RWPE1 (cell line): ENCODE data around the gene NT5DC1.

ENCODE experiments used
- CTCF ChIA-PET: fragments of 350-600 bp; sonication (Branson Sonifier 250); formaldehyde crosslinking; extraction: SDS; loops from one replicate; lab custom pipeline; 2021; lab: Yijun Ruan, JAX
- POLR2A ChIA-PET: fragments of 400-600 bp; formaldehyde crosslinking; extraction: SDS; loops from one replicate; lab custom pipeline; 2020; ENCODE audit warnings: antibody characterized with exemption; ENCODE audit not compliant: low non-redundant PET; lab: Yijun Ruan, JAX
- DNase-seq: peaks from one replicate; pipeline ENCODE4 v3.0.0; 2012; ENCODE audit warnings: low spot score
- H3K27ac ChIP-seq: fragments of 450-650 bp; 2 replicates; pipeline ENCODE4 v1.5.1; 2017
- CTCF ChIP-seq: fragments of 450-650 bp; conservative IDR thresholded peaks from 2 replicates; pipeline ENCODE4 v1.5.1; 2017; ENCODE audit warnings: low read depth, mild to moderate bottlenecking

NT5DC1 gene

GRCh38 chr6:116256694-116257093, 156.0 kb downstream of the NT5DC1 start:
- ChIA-PET POLR2A (no interaction called here), CTCF (interaction anchor here (0.6 to 2.5 kb wide), 2 partner anchors 12 to 75 kb away, joined by 3 to 7 read pairs; no protein-coding TSS in a partner anchor)
- no peak for DNase-seq
- TF ChIP-seq CTCF, result no peak
- no peak overlapping the region for H3K27ac ChIP-seq

GRCh38 chr6:116258520-116258919, 157.9 kb downstream of the NT5DC1 start:
- POLR2A ChIA-PET, result no interaction called here
- CTCF ChIA-PET, result interaction anchor here (0.7 to 1.1 kb wide), 2 partner anchors 10 to 13 kb away, joined by 4 read pairs; no protein-coding TSS in a partner anchor

DNA sequence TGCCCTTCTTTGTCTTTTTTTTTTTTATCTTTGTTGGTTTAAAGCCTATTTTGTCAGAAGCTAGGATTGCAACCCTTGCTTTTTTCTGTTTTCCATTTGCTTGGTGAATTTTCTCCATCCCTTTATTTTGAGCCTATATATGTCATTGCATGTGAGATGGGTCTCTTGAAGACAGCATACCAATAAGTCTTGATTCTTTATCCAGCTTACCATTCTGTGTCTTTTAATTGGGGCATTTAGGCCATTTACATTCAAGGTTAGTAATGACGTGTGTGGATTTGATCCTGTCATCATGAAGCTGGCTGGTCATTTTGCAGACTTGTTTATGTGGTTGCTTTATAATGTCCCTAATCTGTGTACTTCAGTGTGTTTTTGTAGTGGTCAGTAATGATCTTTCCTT, 162.7 kb downstream of the NT5DC1 start:
- DNase-seq, result no peak
- POLR2A ChIA-PET, result no interaction called here
- no peak for TF ChIP-seq CTCF
- CTCF ChIA-PET, result no interaction called here
- H3K27ac ChIP-seq, result no peak overlapping the region

More at GRCh38 chr6:116258520-116258919, 157.9 kb downstream of the NT5DC1 start:
- no peak for DNase-seq
- no peak overlapping the region for H3K27ac ChIP-seq
- TF ChIP-seq CTCF, result no peak

DNA sequence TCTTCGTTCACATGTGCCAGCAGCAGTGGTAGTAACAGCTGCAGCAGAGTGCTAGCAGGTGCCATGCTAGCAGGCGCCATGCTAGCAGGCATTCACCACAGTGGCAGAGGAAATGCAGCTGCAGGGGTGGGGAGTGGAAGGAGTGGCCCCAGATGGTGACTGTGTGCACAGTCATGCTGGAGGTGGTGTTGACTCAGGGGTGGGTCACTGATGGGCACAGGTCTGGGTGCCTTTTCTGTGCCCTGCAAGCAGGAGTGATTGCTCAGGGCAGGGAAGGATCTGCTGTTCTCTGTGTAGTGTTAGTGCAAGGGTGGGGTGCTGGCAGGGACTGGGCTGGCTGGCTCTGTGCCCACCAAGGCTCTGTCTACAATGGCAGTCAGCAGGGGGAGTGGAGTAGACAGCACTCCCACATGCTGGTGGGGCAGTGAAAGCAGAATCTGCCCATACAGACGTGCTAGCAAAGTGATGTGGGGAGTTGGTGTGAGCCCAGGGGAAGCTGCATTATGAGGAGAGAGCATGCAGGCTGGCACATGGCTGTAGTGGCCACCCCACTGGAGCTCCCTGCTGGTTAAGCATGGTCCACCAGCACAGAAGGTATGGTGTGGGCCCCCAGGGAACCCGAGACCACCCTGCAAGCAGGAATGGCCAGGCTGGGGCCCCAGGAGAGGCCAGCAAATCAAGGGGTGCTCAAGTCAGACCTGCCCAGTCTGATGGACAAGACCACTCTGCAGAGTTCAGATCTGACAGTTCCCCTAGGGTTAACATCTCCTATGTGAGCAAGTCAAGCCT, 164.6 kb downstream of the NT5DC1 start:
- POLR2A ChIA-PET, result no interaction called here
- no peak for TF ChIP-seq CTCF
- DNase-seq, result no peak
- CTCF ChIA-PET, result no interaction called here
- H3K27ac ChIP-seq, result peak overlapping the region; percentile 50

DNA sequence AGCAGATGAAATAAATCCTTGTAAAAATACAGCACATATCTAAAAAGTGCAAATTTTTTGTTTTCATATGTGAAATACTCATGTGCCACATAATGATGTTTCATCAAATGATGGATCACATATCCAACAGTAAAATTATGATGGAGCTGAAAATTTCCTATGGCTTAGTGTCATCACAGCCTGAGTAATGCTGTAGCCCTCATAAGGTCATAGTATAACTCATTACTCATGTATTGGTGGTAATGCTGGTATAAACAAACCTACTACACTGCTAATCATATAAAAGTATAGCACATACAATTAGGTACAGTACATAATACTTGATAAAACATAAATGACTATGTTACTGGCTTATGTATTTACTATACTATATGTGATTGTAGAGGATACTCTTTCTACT, 166.2 kb downstream of the NT5DC1 start:
- DNase-seq, result no peak
- TF ChIP-seq CTCF, result no peak
- CTCF ChIA-PET, result no interaction called here
- POLR2A ChIA-PET, result no interaction called here
- no peak overlapping the region for H3K27ac ChIP-seq

GRCh38 chr6:116267836-116268588, 167.4 kb downstream of the NT5DC1 start:
- H3K27ac ChIP-seq, result no peak overlapping the region
- DNase-seq, result no peak
- CTCF ChIA-PET, result interaction anchor here (0.6 to 1.8 kb wide), 16 partner anchors 10 to 516 kb away, joined by 3 to 23 read pairs (median 3); partner anchors contain the start of gene TSPYL1
- no peak for TF ChIP-seq CTCF
- POLR2A ChIA-PET, result interaction anchor here (0.8 kb wide), 1 partner anchor 294 kb away, joined by 3 read pairs; no protein-coding TSS in a partner anchor
